Left renal cortex interstitium (tissue), 4 donors: Measurements from ENCODE around the gene GRIK5. TPM values are rescaled to one million over a fixed set of nuclear protein-coding genes. Genes with fewer than 3 reads are reported as not detected.

ENCODE experiments used
- DNase-seq, 4 donors: peaks; one replicate each; pipeline ENCODE4 v3.0.0-alpha.2; 2013; ENCODE audit warnings: low read depth in 4 of 4, low spot score in 2 of 4, missing footprints in 1 of 4
- polyA plus RNA-seq, 4 donors: library from polyadenylated mRNA; unstranded; fragments of 120-200 nt; gene quantifications; one replicate each; pipeline ENCODE4 v1.2.1, GENCODE V29; 2013; ENCODE audit not compliant: insufficient read length in 4 of 4

The GRIK5 gene
- polyA plus RNA-seq, 4 donors, result 20.3 to 33.9 (median 25.9) TPM

GRCh38 chr19:42078538-42079275, 8.7 kb upstream of the GRIK5 start:
- no peak for DNase-seq

GRCh38 chr19:42078058-42078457, 8.1 kb upstream of the GRIK5 start:
- DNase-seq, result no peak

- DNase-seq, result peak in 1 of 4 donors; percentile 17
These were observed 6.5 kb upstream of the GRIK5 start for GRCh38 chr19:42076380-42076944.

- DNase-seq, result peak; percentile 97 to 99 (median 98)
These were observed 5.8 kb upstream of the GRIK5 start, which contains the start of gene ZNF574 for GRCh38 chr19:42075616-42076379. ZNF574 (plus strand) TSS chr19:42076166; CDS start chr19:42078607, 2,441 bp downstream.

GRCh38 chr19:42075364-42075615, 5.3 kb upstream of the GRIK5 start:
- peak in 3 of 4 donors; percentile 26 to 84 (median 31) for DNase-seq

- DNase-seq, result peak in 1 of 4 donors; percentile 31
These were observed 4.7 kb upstream of the GRIK5 start for GRCh38 chr19:42074513-42075363.

GRCh38 chr19:42071247-42071646, 1.2 kb upstream of the GRIK5 start:
- no peak for DNase-seq

- DNase-seq, result no peak
These were observed 1.0 kb downstream of the GRIK5 start for GRCh38 chr19:42068756-42069571.

- DNase-seq, result no peak
These were observed 1.6 kb downstream of the GRIK5 start for GRCh38 chr19:42068361-42068755.

- no peak for DNase-seq
These were observed 2.6 kb downstream of the GRIK5 start for GRCh38 chr19:42067315-42067888.

GRCh38 chr19:42066075-42066754, 3.8 kb downstream of the GRIK5 start:
- DNase-seq, result no peak

GRCh38 chr19:42065511-42065910, 4.5 kb downstream of the GRIK5 start:
- DNase-seq, result no peak

GRCh38 chr19:42065051-42065450, 5.0 kb downstream of the GRIK5 start:
- no peak for DNase-seq

- no peak for DNase-seq
These were observed 5.6 kb downstream of the GRIK5 start for GRCh38 chr19:42064432-42064831.

GRCh38 chr19:42062381-42062780, 7.6 kb downstream of the GRIK5 start:
- no peak for DNase-seq

- DNase-seq, result no peak
These were observed 9.9 kb downstream of the GRIK5 start for GRCh38 chr19:42060117-42060516.

GRCh38 chr19:42059196-42059595, 10.8 kb downstream of the GRIK5 start:
- no peak for DNase-seq

GRCh38 chr19:42057846-42058245, 12.2 kb downstream of the GRIK5 start:
- DNase-seq, result no peak

GRCh38 chr19:42054205-42054604, 15.8 kb downstream of the GRIK5 start:
- DNase-seq, result no peak
